Measurements from ENCODE around the gene ZNF575.

The ZNF575 gene

DNA sequence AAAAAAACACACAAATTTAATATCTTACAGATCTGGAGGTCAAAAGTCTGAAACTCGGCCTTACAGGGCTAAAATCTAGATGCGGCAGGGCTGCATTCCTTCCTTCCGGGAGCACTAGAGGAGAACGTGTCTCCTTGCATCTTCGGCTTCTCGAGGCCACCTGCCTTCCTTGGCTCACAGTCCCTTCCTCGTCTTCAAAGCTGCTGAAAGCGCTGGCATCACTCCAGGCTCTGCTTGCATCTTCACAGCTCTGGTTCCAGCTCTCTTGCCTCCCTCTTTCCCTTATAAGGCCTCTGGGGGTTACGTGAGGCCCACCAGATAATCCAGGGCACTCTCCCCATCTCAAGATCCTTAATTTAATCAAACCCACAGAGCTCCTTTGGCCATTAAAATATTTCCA, 31.8 kb downstream of the ZNF575 start:
- DNase-seq (ENCODE audit: low read depth) = no peak
- in situ Hi-C loops (cut with HindIII; ENCODE audit: low sequenced_read_pairs) = no loop called here
- TF ChIP-seq, protein P1, sequence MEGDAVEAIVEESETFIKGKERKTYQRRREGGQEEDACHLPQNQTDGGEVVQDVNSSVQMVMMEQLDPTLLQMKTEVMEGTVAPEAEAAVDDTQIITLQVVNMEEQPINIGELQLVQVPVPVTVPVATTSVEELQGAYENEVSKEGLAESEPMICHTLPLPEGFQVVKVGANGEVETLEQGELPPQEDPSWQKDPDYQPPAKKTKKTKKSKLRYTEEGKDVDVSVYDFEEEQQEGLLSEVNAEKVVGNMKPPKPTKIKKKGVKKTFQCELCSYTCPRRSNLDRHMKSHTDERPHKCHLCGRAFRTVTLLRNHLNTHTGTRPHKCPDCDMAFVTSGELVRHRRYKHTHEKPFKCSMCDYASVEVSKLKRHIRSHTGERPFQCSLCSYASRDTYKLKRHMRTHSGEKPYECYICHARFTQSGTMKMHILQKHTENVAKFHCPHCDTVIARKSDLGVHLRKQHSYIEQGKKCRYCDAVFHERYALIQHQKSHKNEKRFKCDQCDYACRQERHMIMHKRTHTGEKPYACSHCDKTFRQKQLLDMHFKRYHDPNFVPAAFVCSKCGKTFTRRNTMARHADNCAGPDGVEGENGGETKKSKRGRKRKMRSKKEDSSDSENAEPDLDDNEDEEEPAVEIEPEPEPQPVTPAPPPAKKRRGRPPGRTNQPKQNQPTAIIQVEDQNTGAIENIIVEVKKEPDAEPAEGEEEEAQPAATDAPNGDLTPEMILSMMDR (IDR thresholded peaks at IDR 0.05; ENCODE audit: low read depth, low read length, missing control alignments) = no peak
- H3K4me3 ChIP-seq (ENCODE audit: low read depth, low read length) = no peak overlapping the region

DNA sequence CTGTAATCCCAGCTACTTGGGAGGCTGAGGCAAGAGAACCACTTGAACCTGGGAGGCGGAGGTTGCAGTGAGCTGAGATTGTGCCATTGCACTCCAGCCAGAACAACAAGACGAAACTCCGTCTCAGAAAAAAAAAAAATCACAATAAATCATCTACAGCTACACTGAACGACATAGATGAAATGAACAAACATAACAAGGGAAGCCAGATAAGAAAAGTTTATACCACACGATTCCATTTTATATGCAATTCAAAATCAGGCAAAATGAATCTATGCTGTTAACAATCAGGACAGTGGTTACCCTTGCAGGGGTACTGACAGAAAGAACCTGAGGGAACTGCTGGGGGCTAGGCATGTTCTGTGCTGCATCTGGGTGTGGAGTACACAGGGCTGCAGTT, 36.7 kb downstream of the ZNF575 start:
- no peak overlapping the region for H3K4me3 ChIP-seq (ENCODE audit: low read depth, low read length)
- TF ChIP-seq, protein P1 (IDR thresholded peaks at IDR 0.05; ENCODE audit: low read depth, low read length, missing control alignments) = no peak
- in situ Hi-C loops (cut with HindIII; ENCODE audit: low sequenced_read_pairs) = no loop called here
- DNase-seq (ENCODE audit: low read depth) = no peak

DNA sequence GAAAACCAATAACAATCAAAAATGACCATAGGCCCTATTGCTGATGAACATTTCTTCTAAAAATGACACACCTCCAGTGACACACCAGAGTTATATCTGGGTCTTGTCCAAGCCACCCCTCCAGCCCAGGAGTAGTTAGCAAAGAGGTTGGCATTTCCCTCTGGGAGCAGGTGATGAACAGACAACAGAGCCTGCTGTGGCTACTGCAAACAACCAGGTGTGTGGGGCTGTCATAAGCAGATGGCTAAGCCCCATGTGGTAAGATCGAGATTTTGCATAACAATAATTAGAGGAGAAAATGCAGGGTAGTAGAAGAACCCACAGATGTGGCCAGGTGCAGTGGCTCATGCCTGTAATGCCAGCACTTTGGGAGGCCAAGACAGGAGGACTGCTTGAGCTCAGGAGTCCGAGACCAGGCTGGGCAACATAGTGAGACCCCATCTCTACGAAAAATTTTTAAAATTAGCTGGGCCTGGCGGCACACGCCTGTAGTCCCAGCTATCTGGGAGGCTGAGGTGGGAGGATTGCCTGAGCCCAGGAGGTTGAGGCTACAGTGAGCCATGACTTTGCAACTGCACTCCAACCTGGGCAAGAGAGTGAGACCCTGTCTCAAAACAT, 37.3 kb downstream of the ZNF575 start:
- TF ChIP-seq, protein P1 (IDR thresholded peaks at IDR 0.05; ENCODE audit: low read depth, low read length, missing control alignments) = no peak
- in situ Hi-C loops (cut with HindIII; ENCODE audit: low sequenced_read_pairs) = no loop called here
- H3K4me3 ChIP-seq (ENCODE audit: low read depth, low read length) = no peak overlapping the region
- no peak for DNase-seq (ENCODE audit: low read depth)

DNA sequence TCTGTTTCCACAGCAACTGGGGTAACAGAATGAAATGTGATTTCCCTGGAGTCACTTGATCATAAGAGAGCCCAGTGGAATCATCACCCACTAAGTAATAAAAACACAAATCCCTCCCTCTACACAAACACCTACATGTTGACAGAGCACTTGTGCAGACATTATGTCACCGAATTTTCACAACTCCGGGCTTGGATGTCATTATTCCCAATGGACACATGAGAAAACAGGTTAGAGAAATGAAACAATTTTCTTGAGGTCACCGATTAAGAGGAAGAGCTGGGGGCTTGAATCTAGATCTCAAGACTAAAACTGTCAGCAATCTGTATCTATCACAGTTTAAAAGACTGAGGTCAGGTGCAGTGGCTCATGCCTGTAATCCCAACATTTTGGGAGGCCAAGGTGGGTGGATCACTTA, 39.2 kb downstream of the ZNF575 start:
- DNase-seq (ENCODE audit: low read depth) = no peak
- TF ChIP-seq, protein P1 (IDR thresholded peaks at IDR 0.05; ENCODE audit: low read depth, low read length, missing control alignments) = no peak
- in situ Hi-C loops (cut with HindIII; ENCODE audit: low sequenced_read_pairs) = no loop called here
- no peak overlapping the region for H3K4me3 ChIP-seq (ENCODE audit: low read depth, low read length)

DNA sequence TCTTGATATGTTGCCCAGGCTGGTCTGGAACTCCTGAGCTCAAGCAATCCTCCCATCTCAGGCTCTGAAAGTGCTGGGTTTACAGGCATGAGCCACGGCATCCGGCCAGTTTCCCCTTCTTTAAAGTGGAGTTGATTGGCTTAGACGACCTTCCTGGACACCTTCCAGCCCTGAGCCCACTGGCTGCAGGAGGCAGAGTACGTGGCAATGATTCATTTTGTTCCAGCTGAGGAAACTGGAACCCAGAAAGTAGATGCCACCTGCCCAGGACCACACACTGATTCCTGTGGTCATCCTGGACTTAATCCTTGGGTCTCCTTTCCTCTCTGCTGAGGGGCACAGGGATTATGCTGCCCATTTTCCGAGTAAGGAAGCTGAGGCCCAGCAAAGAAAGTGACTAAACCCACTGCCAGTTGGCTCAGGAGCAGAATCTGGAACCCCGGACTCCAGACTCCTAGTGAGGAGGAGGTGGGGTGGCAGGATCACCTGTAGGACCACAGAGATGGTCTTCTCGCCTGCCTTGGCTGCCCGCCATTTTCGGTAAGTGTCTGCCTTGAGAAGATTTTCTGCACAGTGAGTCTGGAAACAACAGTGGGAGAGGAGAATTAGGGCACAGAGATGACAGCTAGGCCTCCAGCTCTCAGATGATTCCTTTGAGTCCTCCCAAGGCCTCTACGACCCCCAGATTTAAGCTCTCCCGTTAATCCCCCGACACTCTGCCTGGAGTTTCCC, 41.6 kb downstream of the ZNF575 start:
- no peak for DNase-seq (ENCODE audit: low read depth)
- in situ Hi-C loops (cut with HindIII; ENCODE audit: low sequenced_read_pairs) = no loop called here
- peak overlapping the region; percentile 93 for H3K4me3 ChIP-seq (ENCODE audit: low read depth, low read length)
- TF ChIP-seq, protein P1 (IDR thresholded peaks at IDR 0.05; ENCODE audit: low read depth, low read length, missing control alignments) = no peak

DNA sequence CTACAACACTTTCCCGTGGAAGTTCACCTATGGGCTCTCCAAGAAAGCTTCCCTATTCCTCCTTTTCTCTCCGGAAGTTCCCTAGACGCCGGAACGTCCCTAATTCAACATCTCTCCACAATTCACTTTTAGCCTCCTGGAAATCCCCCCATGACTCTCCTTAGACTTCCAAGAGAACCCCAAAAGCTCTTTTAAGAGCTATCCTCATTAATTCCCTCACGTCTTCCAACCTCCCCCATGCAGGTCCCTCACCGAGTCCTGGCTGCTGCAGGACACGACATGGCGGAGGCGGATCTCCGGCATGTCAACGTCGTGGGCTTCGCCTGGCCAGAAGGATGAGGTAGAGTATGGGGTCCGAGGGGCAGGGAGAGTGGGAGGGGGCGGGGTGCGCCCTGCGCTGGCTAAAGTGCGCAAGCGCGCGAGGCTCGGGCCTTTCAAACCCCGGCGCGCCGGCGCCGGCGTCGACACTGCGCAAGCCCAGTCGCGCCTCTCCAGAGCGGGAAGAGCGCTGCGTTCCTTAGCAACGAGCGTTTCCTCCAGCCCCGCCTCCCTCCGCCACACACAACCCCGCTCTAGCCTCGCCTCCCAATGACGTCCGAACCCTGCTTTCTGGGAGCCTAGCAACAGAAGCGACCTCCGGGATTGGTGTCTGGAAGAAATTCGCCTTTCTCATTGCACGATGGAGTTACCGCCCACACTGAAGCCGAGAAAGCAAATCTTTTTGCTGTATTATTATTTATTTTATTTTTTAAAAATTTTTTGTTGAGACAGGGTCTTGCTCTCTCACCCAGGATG, 42.4 kb downstream of the ZNF575 start, which contains the start of the genes PINLYP and XRCC1:
TSS of gene PINLYP (plus strand) at position 646 of the 795 bp plus-strand sequence. CDS start 1,391 bp downstream, outside the sequence.
TSS of gene XRCC1 (minus strand) at position 372 of the 795 bp plus-strand sequence. CDS start at position 303, 69 bp downstream.
- in situ Hi-C loops (cut with HindIII; ENCODE audit: low sequenced_read_pairs) = no loop called here
- peak within 1 kb of the TSS; percentile 93 for H3K4me3 ChIP-seq (ENCODE audit: low read depth, low read length)
- TF ChIP-seq, protein P1 (IDR thresholded peaks at IDR 0.05; ENCODE audit: low read depth, low read length, missing control alignments) = no peak
- peak; percentile 98 for DNase-seq (ENCODE audit: low read depth)
